H9 (cell line): ENCODE results near the gene CTNNA3. TPM values are rescaled to one million over a fixed set of nuclear protein-coding genes. Genes with fewer than 3 reads are reported as not detected.

ENCODE experiments used
- DNase-seq: peaks from one replicate; pipeline ENCODE4 v3.0.0-alpha.2; 2017
- H2AFZ ChIP-seq: one replicate; pipeline ENCODE4 v1.6.1; 2013; ENCODE audit warnings: mild to moderate bottlenecking, low read length, control low read depth, moderate library complexity
- H2AK5ac ChIP-seq: 2 replicates; pipeline ENCODE4 v1.6.1; 2013; ENCODE audit warnings: low read length, control low read depth, mixed read lengths; ENCODE audit not compliant: insufficient read length
- H2BK120ac ChIP-seq: one replicate; pipeline ENCODE4 v1.6.1; 2013; ENCODE audit warnings: low read depth, mild to moderate bottlenecking, low read length, control low read depth, inconsistent platforms; ENCODE audit not compliant: poor library complexity, severe bottlenecking
- H2BK12ac ChIP-seq: 2 replicates; pipeline ENCODE4 v1.6.1; 2013; ENCODE audit warnings: low read length, control low read depth, mixed read lengths, low read depth; ENCODE audit not compliant: insufficient read length
- H2BK15ac ChIP-seq: 2 replicates; pipeline ENCODE4 v1.6.1; 2013; ENCODE audit warnings: low read depth, low read length, control low read depth
- H2BK20ac ChIP-seq: one replicate; pipeline ENCODE4 v1.6.1; 2013; ENCODE audit warnings: low read depth, mild to moderate bottlenecking, low read length, control low read depth, inconsistent platforms; ENCODE audit not compliant: poor library complexity, severe bottlenecking
- H2BK5ac ChIP-seq: 2 replicates; pipeline ENCODE4 v1.6.1; 2013; ENCODE audit warnings: low read length, control low read depth, mixed read lengths; ENCODE audit not compliant: insufficient read length
- H3K14ac ChIP-seq: 2 replicates; pipeline ENCODE4 v1.6.1; 2013; ENCODE audit warnings: low read length, control low read depth; ENCODE audit not compliant: insufficient read depth
- H3K18ac ChIP-seq: 2 replicates; pipeline ENCODE4 v1.6.1; 2013; ENCODE audit warnings: low read depth, mild to moderate bottlenecking, mixed read lengths, low read length, control low read depth; ENCODE audit not compliant: insufficient read length
- H3K23ac ChIP-seq: 2 replicates; pipeline ENCODE4 v1.6.1; 2013; ENCODE audit warnings: low read length, control low read depth, mixed read lengths, low read depth; ENCODE audit not compliant: insufficient read length
- H3K23me2 ChIP-seq: 2 replicates; pipeline ENCODE4 v1.6.1; 2013; ENCODE audit warnings: low read depth, mild to moderate bottlenecking, mixed read lengths, low read length, control low read depth; ENCODE audit not compliant: insufficient read length, poor library complexity, severe bottlenecking
- H3K27ac ChIP-seq: 2 replicates; pipeline ENCODE4 v1.5.1; 2013; ENCODE audit warnings: low read length, control low read depth, mixed read lengths, low read depth; ENCODE audit not compliant: insufficient read length
- H3K27me3 ChIP-seq: 2 replicates; pipeline ENCODE4 v1.6.1; 2013; ENCODE audit warnings: low read length, control low read depth, inconsistent platforms; ENCODE audit not compliant: insufficient read depth
- H3K4ac ChIP-seq: 2 replicates; pipeline ENCODE4 v1.6.1; 2013; ENCODE audit warnings: low read depth, mild to moderate bottlenecking, control low read depth, inconsistent platforms, low read length, moderate library complexity
- H3K4me1 ChIP-seq: 2 replicates; pipeline ENCODE4 v1.6.1; 2013; ENCODE audit warnings: low read length, control low read depth, inconsistent platforms; ENCODE audit not compliant: insufficient read depth
- H3K4me2 ChIP-seq: 2 replicates; pipeline ENCODE4 v1.6.1; 2013; ENCODE audit warnings: low read length, control low read depth, mixed read lengths; ENCODE audit not compliant: insufficient read length, insufficient read depth
- H3K56ac ChIP-seq: 2 replicates; pipeline ENCODE4 v1.6.1; 2013; ENCODE audit warnings: low read depth, mild to moderate bottlenecking, mixed read lengths, low read length, control low read depth; ENCODE audit not compliant: insufficient read length
- H3K79me1 ChIP-seq: 2 replicates; pipeline ENCODE4 v1.6.1; 2013; ENCODE audit warnings: low read depth, mild to moderate bottlenecking, moderate library complexity, low read length, control low read depth, inconsistent platforms; ENCODE audit not compliant: insufficient read depth, poor library complexity, severe bottlenecking
- H3K79me2 ChIP-seq: 2 replicates; pipeline ENCODE4 v1.6.1; 2013; ENCODE audit warnings: low read length, control low read depth, inconsistent platforms; ENCODE audit not compliant: insufficient read depth
- H3K9ac ChIP-seq: 2 replicates; pipeline ENCODE4 v1.6.1; 2013; ENCODE audit warnings: low read length, control low read depth, mixed read lengths; ENCODE audit not compliant: insufficient read length; ENCODE audit errors: extremely low read depth
- H3K9me3 ChIP-seq: one replicate; pipeline ENCODE4 v1.6.1; 2013; ENCODE audit warnings: low read depth, low read length, inconsistent platforms; ENCODE audit not compliant: control insufficient read depth
- H3T11ph ChIP-seq: one replicate; pipeline ENCODE4 v1.6.1; 2013; ENCODE audit warnings: mild to moderate bottlenecking, low read length, control low read depth, inconsistent platforms
- H4K20me1 ChIP-seq: one replicate; pipeline ENCODE4 v1.6.1; 2013; ENCODE audit not compliant: control insufficient read depth, insufficient read length, insufficient read depth
- H4K5ac ChIP-seq: 2 replicates; pipeline ENCODE4 v1.6.1; 2013; ENCODE audit warnings: low read depth, mild to moderate bottlenecking, mixed read lengths, low read length, control low read depth; ENCODE audit not compliant: insufficient read length
- H4K8ac ChIP-seq: replicated peaks from 2 replicates; pipeline ENCODE4 v1.6.1; 2013; ENCODE audit warnings: low read length, control low read depth, mixed read lengths, low read depth; ENCODE audit not compliant: insufficient read length
- H4K91ac ChIP-seq: 2 replicates; pipeline ENCODE4 v1.6.1; 2013; ENCODE audit warnings: low read depth, mild to moderate bottlenecking, moderate library complexity, mixed read lengths, low read length, control low read depth; ENCODE audit not compliant: insufficient read length
- H3K27ac Mint-ChIP-seq, 3 experiments: 2 replicates in 2 of 3; 3 replicates in 1 of 3; pipeline ENCODE4 v1.8.0; 2020 to 2021; ENCODE audit warnings: mixed read lengths in 3 of 3, mild to moderate bottlenecking in 1 of 3, moderate library complexity in 1 of 3
- H3K27me3 Mint-ChIP-seq: 2 replicates; pipeline ENCODE4 v1.8.0; 2021; ENCODE audit warnings: low read depth, mild to moderate bottlenecking, moderate library complexity, mixed read lengths
- H3K36me3 Mint-ChIP-seq, 3 experiments: 2 replicates in 2 of 3; 3 replicates in 1 of 3; pipeline ENCODE4 v1.8.0; 2020 to 2021; ENCODE audit warnings: low read depth in 3 of 3, mixed read lengths in 3 of 3; ENCODE audit not compliant: insufficient read depth in 1 of 3
- H3K4me1 Mint-ChIP-seq, 2 experiments: 2 replicates each; pipeline ENCODE4 v1.8.0; 2020; ENCODE audit warnings: mixed read lengths in 2 of 2
- H3K4me3 Mint-ChIP-seq, 2 experiments: 2 replicates in 1 of 2; 3 replicates in 1 of 2; pipeline ENCODE4 v1.8.0; 2020 to 2021; ENCODE audit warnings: mild to moderate bottlenecking in 2 of 2, mixed read lengths in 2 of 2, moderate library complexity in 1 of 2
- H3K9me3 Mint-ChIP-seq, 2 experiments: 2 replicates in 1 of 2; 3 replicates in 1 of 2; pipeline ENCODE4 v1.8.0; 2020; ENCODE audit warnings: mild to moderate bottlenecking in 2 of 2, mixed read lengths in 2 of 2, moderate library complexity in 1 of 2
- WGBS: extraction: QIAGEN DNeasy Blood & Tissue Kit; methylation state at CpG from one replicate; pipeline ENCODE4 v1.1.7; 2013; ENCODE audit warnings: missing lambda C conversion rate, low lambda C conversion rate, mixed read lengths; ENCODE audit not compliant: insufficient read length; ENCODE audit errors: extremely low coverage; 5-methylcytosine and 5-hydroxymethylcytosine counted together
- total RNA-seq: library from RNA; stranded (reverse); gene quantifications from 2 replicates; pipeline ENCODE4 v1.2.1, GENCODE V29; 2021
- TF ChIP-seq, protein P1 (sequence below): fragments of 200-600 bp; sonication (generic); conservative IDR thresholded peaks from 3 replicates; pipeline ENCODE4 v1.8.0; 2021; ENCODE audit warnings: antibody characterized with exemption, mild to moderate bottlenecking

The CTNNA3 gene
- total RNA-seq, 1 experiment from 2014 or later: 3.3 TPM

DNA sequence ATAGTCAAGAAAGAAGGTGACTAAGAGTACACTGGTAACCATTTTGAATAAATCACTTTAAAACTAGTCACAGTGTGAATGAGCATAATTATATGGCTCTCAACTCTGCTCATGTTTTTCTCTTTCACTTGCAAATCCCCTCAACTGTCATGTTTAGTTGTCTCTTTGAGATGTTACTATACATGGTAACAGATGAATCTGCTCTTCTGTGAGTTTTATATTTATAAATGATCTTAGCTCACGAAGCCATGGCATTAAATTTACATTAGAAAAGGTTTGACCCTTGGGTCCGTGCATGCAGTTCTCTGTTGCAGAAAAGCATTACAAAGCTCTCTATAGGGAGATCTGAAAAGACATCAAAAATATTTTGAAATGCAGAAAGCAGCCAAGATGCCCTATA is 803.1 kb downstream of the CTNNA3 start:
- no peak overlapping the region for H2BK15ac ChIP-seq
- Mint-ChIP-seq H3K4me1 (peaks cover 15 to 26% of the 10 kb centered on the region in 2 experiments), H3K4me3 (no peak overlapping the region), H3K27ac (peak overlapping the region in 2 of 3 experiments; percentile 1 to 85; a peak in 4 of 7 replicates), H3K36me3 (peaks cover 3 to 11% (median 6%) of the 10 kb centered on the region in 3 experiments; a peak in 6 of 7 replicates), H3K9me3 (peaks cover 2 to 4% of the 10 kb centered on the region in 2 experiments), H3K27me3 (no peaks in the 10 kb centered on the region)
- H4K5ac ChIP-seq: no peak overlapping the region
- no peak overlapping the region for H3T11ph ChIP-seq
- no peaks in the 10 kb centered on the region for H3K79me1 ChIP-seq
- H3K56ac ChIP-seq: no peak overlapping the region
- no peak overlapping the region for H2BK120ac ChIP-seq
- no peak overlapping the region for H2BK12ac ChIP-seq
- no peak overlapping the region for H3K4ac ChIP-seq
- no peak overlapping the region for H3K27ac ChIP-seq
- no peaks in the 10 kb centered on the region for H3K27me3 ChIP-seq
- no peak overlapping the region for H3K9ac ChIP-seq
- WGBS: no CpG with 5 or more reads among the region's 2 CpGs
- no peak overlapping the region for H3K18ac ChIP-seq
- H3K4me1 ChIP-seq: peaks cover under 1% of the 10 kb centered on the region; the same call in 1 of the 2 replicates
- H2BK5ac ChIP-seq: no peak overlapping the region
- H4K20me1 ChIP-seq: no peaks in the 10 kb centered on the region
- no peak for DNase-seq
- no peak overlapping the region for H3K23ac ChIP-seq
- no peak overlapping the region for H3K14ac ChIP-seq
- no peaks in the 10 kb centered on the region for H3K23me2 ChIP-seq
- no peak overlapping the region for H4K91ac ChIP-seq
- no peaks in the 10 kb centered on the region for H3K9me3 ChIP-seq
- H2AK5ac ChIP-seq: no peak overlapping the region
- H4K8ac ChIP-seq: no peak overlapping the region
- TF ChIP-seq, protein P1, sequence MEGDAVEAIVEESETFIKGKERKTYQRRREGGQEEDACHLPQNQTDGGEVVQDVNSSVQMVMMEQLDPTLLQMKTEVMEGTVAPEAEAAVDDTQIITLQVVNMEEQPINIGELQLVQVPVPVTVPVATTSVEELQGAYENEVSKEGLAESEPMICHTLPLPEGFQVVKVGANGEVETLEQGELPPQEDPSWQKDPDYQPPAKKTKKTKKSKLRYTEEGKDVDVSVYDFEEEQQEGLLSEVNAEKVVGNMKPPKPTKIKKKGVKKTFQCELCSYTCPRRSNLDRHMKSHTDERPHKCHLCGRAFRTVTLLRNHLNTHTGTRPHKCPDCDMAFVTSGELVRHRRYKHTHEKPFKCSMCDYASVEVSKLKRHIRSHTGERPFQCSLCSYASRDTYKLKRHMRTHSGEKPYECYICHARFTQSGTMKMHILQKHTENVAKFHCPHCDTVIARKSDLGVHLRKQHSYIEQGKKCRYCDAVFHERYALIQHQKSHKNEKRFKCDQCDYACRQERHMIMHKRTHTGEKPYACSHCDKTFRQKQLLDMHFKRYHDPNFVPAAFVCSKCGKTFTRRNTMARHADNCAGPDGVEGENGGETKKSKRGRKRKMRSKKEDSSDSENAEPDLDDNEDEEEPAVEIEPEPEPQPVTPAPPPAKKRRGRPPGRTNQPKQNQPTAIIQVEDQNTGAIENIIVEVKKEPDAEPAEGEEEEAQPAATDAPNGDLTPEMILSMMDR: no peak
- H3K4me2 ChIP-seq: no peak overlapping the region
- no peaks in the 10 kb centered on the region for H3K79me2 ChIP-seq
- H2BK20ac ChIP-seq: no peak overlapping the region
- H2AFZ ChIP-seq: no peak overlapping the region
